HepG2 (cell line): ENCODE data around the gene CDKL5. TPM values are rescaled to one million over a fixed set of nuclear protein-coding genes. Genes with fewer than 3 reads are reported as not detected.

Experiments
- ATAC-seq: fragments of 200-7000 bp; cut with Tn5 transposase; 3 replicates; pipeline ENCODE4 v1.9.1; 2020; ENCODE audit warnings: mild to moderate bottlenecking, moderate library complexity
- BruUV-seq: library from RNA; stranded (reverse); fragments of 400-500 nt; replicated peaks from 2 replicates; lab custom pipeline; 2021; lab: Mats Ljungman, UMichigan
- CTCF ChIA-PET: fragments of 300-600 bp; formaldehyde crosslinking; extraction: SDS; loops from one replicate; lab custom pipeline; 2021; ENCODE audit warnings: low total read pairs, inconsistent platforms, low intra/inter-chr PET ratio; lab: Yijun Ruan, JAX
- POLR2A ChIA-PET: fragments of 350-600 bp; sonication (Branson Sonifier 250); formaldehyde crosslinking; loops from one replicate; lab custom pipeline; 2020; ENCODE audit warnings: antibody characterized with exemption, inconsistent platforms; lab: Yijun Ruan, JAX
- DNase-seq: peaks from one replicate; pipeline ENCODE4 v3.0.0-alpha.2; 2015; ENCODE audit warnings: low spot score
- FAIRE-seq: peaks from 3 replicates; lab custom pipeline; 2011; peaks lifted over from hg19 to GRCh38; lab: Jason Lieb, UNC
- H2AFZ ChIP-seq: one replicate; pipeline ENCODE4 v1.6.1; 2011; ENCODE audit warnings: low read length, inconsistent platforms
- H3K27ac ChIP-seq: fragments of 300-600 bp; 3 replicates; pipeline ENCODE4 v1.8.0; 2011; ENCODE audit warnings: mixed run types, mild to moderate bottlenecking, mixed read lengths, low read length, inconsistent platforms; ENCODE audit not compliant: insufficient read depth; ENCODE audit errors: extremely low read length
- H3K27me3 ChIP-seq, 2 experiments: fragments of 200-600 bp in 1 of 2; 2 replicates in 1 of 2; 3 replicates in 1 of 2; pipeline versions ENCODE4 v1.6.0 to v1.8.0; 2011; ENCODE audit warnings: low read length in 2 of 2, mild to moderate bottlenecking in 2 of 2, moderate library complexity in 2 of 2, inconsistent platforms in 1 of 2; ENCODE audit not compliant: insufficient read depth in 2 of 2, control insufficient read depth in 1 of 2
- H3K36me3 ChIP-seq, 2 experiments: fragments of 200-600 bp in 1 of 2; replicated peaks in 1 of 2; 2 replicates in 1 of 2; 3 replicates in 1 of 2; pipeline versions ENCODE4 v1.5.1 to v1.8.0; 2011; ENCODE audit warnings: low read length in 2 of 2, inconsistent platforms in 1 of 2; ENCODE audit not compliant: insufficient read depth in 2 of 2, control insufficient read depth in 1 of 2
- H3K4me1 ChIP-seq: 2 replicates; pipeline ENCODE4 v1.5.1; 2012; ENCODE audit warnings: low read length, inconsistent platforms; ENCODE audit not compliant: insufficient read depth
- H3K4me2 ChIP-seq: 2 replicates; pipeline ENCODE4 v1.6.0; 2011; ENCODE audit warnings: low read depth, low read length, inconsistent platforms
- H3K4me3 ChIP-seq, 3 experiments: fragments of 200-600 bp in 1 of 3; sonication (generic), shearing (Covaris generic) in 1 of 3; replicated peaks in 1 of 3; 2 replicates each; pipeline ENCODE4 v1.5.1; 2011 to 2016; ENCODE audit warnings: low read length in 3 of 3, inconsistent platforms in 2 of 3, low read depth in 2 of 3, mild to moderate bottlenecking in 2 of 3, control low read depth in 1 of 3, mixed read lengths in 1 of 3; ENCODE audit not compliant: insufficient read depth in 1 of 3
- H3K79me2 ChIP-seq: one replicate; pipeline ENCODE4 v1.6.1; 2011; ENCODE audit warnings: low read length, inconsistent platforms; ENCODE audit not compliant: insufficient read depth
- H3K9ac ChIP-seq: 2 replicates; pipeline ENCODE4 v1.6.0; 2011; ENCODE audit warnings: mild to moderate bottlenecking, low read depth, low read length, inconsistent platforms; ENCODE audit not compliant: insufficient read depth
- H3K9me3 ChIP-seq: 2 replicates; pipeline ENCODE4 v1.5.1; 2012; ENCODE audit warnings: mild to moderate bottlenecking, low read length
- H4K20me1 ChIP-seq: 2 replicates; pipeline ENCODE4 v1.6.0; 2011; ENCODE audit warnings: inconsistent platforms, mild to moderate bottlenecking, low read length, moderate library complexity; ENCODE audit not compliant: insufficient read depth
- ATAD3A ChIP-seq: sonication (generic); formaldehyde crosslinking; IDR thresholded peaks from 2 replicates; pipeline ENCODE4 v1.4.0; 2020; ENCODE audit warnings: missing genetic modification reagents
- CREM ChIP-seq, 2 experiments: sonication (generic) in 1 of 2; formaldehyde crosslinking in 1 of 2; IDR thresholded peaks; 2 replicates each; pipeline versions ENCODE4 v1.4.0 to v1.6.1; 2016 to 2020; ENCODE audit warnings: antibody characterized with exemption in 1 of 2, mild to moderate bottlenecking in 1 of 2, missing genetic modification reagents in 1 of 2
- GATA4 ChIP-seq: sonication (generic); IDR thresholded peaks from 2 replicates; pipeline ENCODE4 v1.6.1; 2016; ENCODE audit warnings: antibody characterized with exemption, low read depth, borderline replicate concordance
- GFI1 ChIP-seq: sonication (generic); formaldehyde crosslinking; IDR thresholded peaks from 2 replicates; pipeline ENCODE4 v1.5.0; 2020; ENCODE audit warnings: missing genetic modification reagents, mild to moderate bottlenecking, borderline replicate concordance
- HNF4A ChIP-seq: sonication (generic); formaldehyde crosslinking; IDR thresholded peaks from 2 replicates; pipeline ENCODE4 v1.4.0; 2020; ENCODE audit warnings: missing genetic modification reagents
- IRF1 ChIP-seq: sonication (generic); formaldehyde crosslinking; IDR thresholded peaks from 2 replicates; pipeline ENCODE4 v1.4.0; 2020; ENCODE audit warnings: low read depth, mild to moderate bottlenecking, missing genetic modification reagents
- LCORL ChIP-seq, 2 experiments: fragments of 450-650 bp in 1 of 2; sonication (generic) in 1 of 2; formaldehyde crosslinking in 1 of 2; IDR thresholded peaks; 2 replicates each; pipeline versions ENCODE4 v1.5.0 to v1.6.1; 2017 to 2020; ENCODE audit warnings: antibody characterized with exemption in 1 of 2, missing genetic modification reagents in 1 of 2
- NR2C2 ChIP-seq: sonication (generic); formaldehyde crosslinking; IDR thresholded peaks from 2 replicates; pipeline ENCODE4 v1.4.0; 2020; ENCODE audit warnings: missing genetic modification reagents, mild to moderate bottlenecking, moderate library complexity, borderline replicate concordance
- PAF1 ChIP-seq: IDR thresholded peaks from 2 replicates; pipeline ENCODE4 v1.6.1; 2016; ENCODE audit warnings: missing genetic modification reagents, missing compliant biosample characterization
- PITX1 ChIP-seq: sonication (generic); formaldehyde crosslinking; IDR thresholded peaks from 2 replicates; pipeline ENCODE4 v1.5.1; 2020; ENCODE audit warnings: mild to moderate bottlenecking, missing genetic modification reagents
- RBAK ChIP-seq: sonication (generic); formaldehyde crosslinking; IDR thresholded peaks from 2 replicates; pipeline ENCODE4 v1.5.1; 2020; ENCODE audit warnings: mild to moderate bottlenecking, missing genetic modification reagents
- RXRA ChIP-seq: sonication (generic); formaldehyde crosslinking; IDR thresholded peaks from 2 replicates; pipeline ENCODE4 v1.5.1; 2020; ENCODE audit warnings: missing genetic modification reagents
- ZFP62 ChIP-seq: sonication (generic); formaldehyde crosslinking; IDR thresholded peaks from 2 replicates; pipeline ENCODE4 v1.4.0; 2020; ENCODE audit warnings: missing genetic modification reagents
- ZNF563 ChIP-seq: sonication (generic); formaldehyde crosslinking; IDR thresholded peaks from 2 replicates; pipeline ENCODE4 v1.8.0; 2022; ENCODE audit warnings: mild to moderate bottlenecking, moderate library complexity, missing genetic modification reagents
- ZNF652 ChIP-seq: IDR thresholded peaks from 2 replicates; pipeline ENCODE4 v1.6.1; 2016; ENCODE audit warnings: low read depth, borderline replicate concordance
- ZNF678 ChIP-seq: sonication (generic); formaldehyde crosslinking; IDR thresholded peaks from 2 replicates; pipeline ENCODE4 v1.4.0; 2020; ENCODE audit warnings: mild to moderate bottlenecking, missing genetic modification reagents
- ZNF724P ChIP-seq: sonication (generic); formaldehyde crosslinking; IDR thresholded peaks from 2 replicates; pipeline ENCODE4 v1.8.0; 2022; ENCODE audit warnings: missing genetic modification reagents, borderline replicate concordance
- ZNF790 ChIP-seq: sonication (generic); formaldehyde crosslinking; IDR thresholded peaks from 2 replicates; pipeline ENCODE4 v1.8.0; 2022; ENCODE audit warnings: missing genetic modification reagents, mild to moderate bottlenecking, borderline replicate concordance
- ZSCAN22 ChIP-seq: sonication (generic); formaldehyde crosslinking; IDR thresholded peaks from 2 replicates; pipeline ENCODE4 v1.4.0; 2020; ENCODE audit warnings: mild to moderate bottlenecking, missing genetic modification reagents
- WGBS: methylation state at CpG from one replicate; pipeline ENCODE4 v1.1.6; 2017; ENCODE audit warnings: low lambda C conversion rate; 5-methylcytosine and 5-hydroxymethylcytosine counted together
- in situ Hi-C: cut with HindIII; loops from 2 replicates; pipeline ENCODE4 v1.10.0; 2017; ENCODE audit warnings: low pct_unique_long_range_greater_than_20kb; ENCODE audit not compliant: extremely low pct_ligation_motif_present
- intact Hi-C: fragments of 100-400 bp; cut with micrococcal nuclease; formaldehyde crosslinking; loops from one replicate; pipeline ENCODE4 v1.10.0; 2022; ENCODE audit not compliant: unreplicated experiment
- polyA plus RNA-seq, 8 experiments: library from polyadenylated mRNA; depleted of rRNA in 3 of 8; stranded (reverse) in 7 of 8; unstranded in 1 of 8; fragments of >200 nt; fragmentation: Illumina TruSeq in 4 of 8; extraction: Trizol in 4 of 8; gene quantifications; 2 replicates each; pipeline versions ENCODE4 v1.2.1 to v1.2.3, GENCODE V29; 2011 to 2016; ENCODE audit warnings: low read depth in 4 of 8, missing spikeins in 1 of 8, mixed read lengths in 1 of 8; ENCODE audit not compliant: insufficient read depth in 1 of 8
- total RNA-seq, 5 experiments: library from RNA; depleted of rRNA; stranded (reverse); fragments of >200 nt; fragmentation: Illumina TruSeq; extraction: Trizol; gene quantifications; 2 replicates each; pipeline ENCODE4 v1.2.3, GENCODE V29; 2016; ENCODE audit warnings: low read depth in 1 of 5
- TF ChIP-seq, protein P1 (sequence below): sonication (generic); formaldehyde crosslinking; IDR thresholded peaks from 2 replicates; pipeline ENCODE4 v1.5.0; 2020; ENCODE audit warnings: missing genetic modification reagents
- TF ChIP-seq, protein P2 (sequence below): sonication (generic); formaldehyde crosslinking; IDR thresholded peaks from 2 replicates; pipeline ENCODE4 v1.4.0; 2020; ENCODE audit warnings: missing genetic modification reagents

CDKL5 gene
- total and polyA plus RNA-seq, 2 of the 13 experiments (the other 11 are each of a cell fraction or from before 2014, with no cell fraction given) = 2.8 to 7.0 TPM

- peak overlapping the region; percentile 92 for H3K27ac ChIP-seq
- peak overlapping the region; percentile 83 for H3K4me2 ChIP-seq
- no peaks in the 10 kb centered on the region for H3K9me3 ChIP-seq
- BruUV-seq = no TSS peak
- ATAC-seq (peak; percentile 62), FAIRE-seq (no peak), DNase-seq (no peak)
- in situ Hi-C loops = no loop called here
- H3K27me3 ChIP-seq = no peaks in the 10 kb centered on the region
- peak overlapping the region; percentile 63 for H2AFZ ChIP-seq
- peak overlapping the region; percentile 34 to 65 (median 34); a peak in 5 of 6 replicates for H3K4me3 ChIP-seq
- no peaks in the 10 kb centered on the region for H3K36me3 ChIP-seq
- peaks cover 51% of the 10 kb centered on the region for H3K4me1 ChIP-seq
- H4K20me1 ChIP-seq = no peaks in the 10 kb centered on the region
- 0% methylated on average over 3 of the region's 4 CpGs for WGBS
- H3K79me2 ChIP-seq = no peaks in the 10 kb centered on the region
- ChIA-PET CTCF (no interaction called here), POLR2A (interaction anchor here (1.0 kb wide), 1 partner anchor 582 kb away, joined by 3 read pairs; the partner anchor contains the start of gene PHKA2)
- H3K9ac ChIP-seq = peak overlapping the region; percentile 46
- intact Hi-C loops = no loop called here
- no peak for TF ChIP-seq ZSCAN22 (CRISPR knock-in tag)
- peak; percentile 17; the same call in 1 of the 2 replicates for TF ChIP-seq GATA4
- no peak for TF ChIP-seq ZNF678 (CRISPR knock-in tag)
- TF ChIP-seq CREM (IDR thresholded peaks at IDR 0.05) = 0 out of 2 replicates have a peak, but pooled peaks have one; percentile 20
- TF ChIP-seq CREM (CRISPR knock-in tag; IDR thresholded peaks at IDR 0.05) = no peak
- TF ChIP-seq ZNF724P (CRISPR knock-in tag) = no peak
- TF ChIP-seq PITX1 (CRISPR knock-in tag) = peak; percentile 35; the same call in 1 of the 2 replicates
- 0 out of 2 replicates have a peak, but pooled peaks have one; percentile 39 for TF ChIP-seq NR2C2 (CRISPR knock-in tag)
- TF ChIP-seq, protein P1, sequence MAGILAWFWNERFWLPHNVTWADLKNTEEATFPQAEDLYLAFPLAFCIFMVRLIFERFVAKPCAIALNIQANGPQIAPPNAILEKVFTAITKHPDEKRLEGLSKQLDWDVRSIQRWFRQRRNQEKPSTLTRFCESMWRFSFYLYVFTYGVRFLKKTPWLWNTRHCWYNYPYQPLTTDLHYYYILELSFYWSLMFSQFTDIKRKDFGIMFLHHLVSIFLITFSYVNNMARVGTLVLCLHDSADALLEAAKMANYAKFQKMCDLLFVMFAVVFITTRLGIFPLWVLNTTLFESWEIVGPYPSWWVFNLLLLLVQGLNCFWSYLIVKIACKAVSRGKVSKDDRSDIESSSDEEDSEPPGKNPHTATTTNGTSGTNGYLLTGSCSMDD (CRISPR knock-in tag) = no peak
- TF ChIP-seq ATAD3A (CRISPR knock-in tag) = no peak
- TF ChIP-seq, protein P2, sequence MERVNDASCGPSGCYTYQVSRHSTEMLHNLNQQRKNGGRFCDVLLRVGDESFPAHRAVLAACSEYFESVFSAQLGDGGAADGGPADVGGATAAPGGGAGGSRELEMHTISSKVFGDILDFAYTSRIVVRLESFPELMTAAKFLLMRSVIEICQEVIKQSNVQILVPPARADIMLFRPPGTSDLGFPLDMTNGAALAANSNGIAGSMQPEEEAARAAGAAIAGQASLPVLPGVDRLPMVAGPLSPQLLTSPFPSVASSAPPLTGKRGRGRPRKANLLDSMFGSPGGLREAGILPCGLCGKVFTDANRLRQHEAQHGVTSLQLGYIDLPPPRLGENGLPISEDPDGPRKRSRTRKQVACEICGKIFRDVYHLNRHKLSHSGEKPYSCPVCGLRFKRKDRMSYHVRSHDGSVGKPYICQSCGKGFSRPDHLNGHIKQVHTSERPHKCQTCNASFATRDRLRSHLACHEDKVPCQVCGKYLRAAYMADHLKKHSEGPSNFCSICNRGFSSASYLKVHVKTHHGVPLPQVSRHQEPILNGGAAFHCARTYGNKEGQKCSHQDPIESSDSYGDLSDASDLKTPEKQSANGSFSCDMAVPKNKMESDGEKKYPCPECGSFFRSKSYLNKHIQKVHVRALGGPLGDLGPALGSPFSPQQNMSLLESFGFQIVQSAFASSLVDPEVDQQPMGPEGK = peak; percentile 52; the same call in 1 of the 2 replicates
- no peak for TF ChIP-seq ZFP62
- no peak for TF ChIP-seq ZNF563 (CRISPR knock-in tag)
- TF ChIP-seq ZNF652 (CRISPR knock-in tag) = no peak; the same call in 1 of the 2 replicates
- no peak for TF ChIP-seq RBAK (CRISPR knock-in tag)
- no peak for TF ChIP-seq LCORL (IDR thresholded peaks at IDR 0.05)
- 0 out of 2 replicates have a peak, but pooled peaks have one; percentile 26 for TF ChIP-seq LCORL (CRISPR knock-in tag; IDR thresholded peaks at IDR 0.05)
- TF ChIP-seq PAF1 = no peak
- peak; percentile 26 for TF ChIP-seq HNF4A (CRISPR knock-in tag)
- peak; percentile 70; the same call in 1 of the 2 replicates for TF ChIP-seq RXRA
- peak; percentile 29; the same call in 1 of the 2 replicates for TF ChIP-seq GFI1 (CRISPR knock-in tag)
- TF ChIP-seq IRF1 (CRISPR knock-in tag) = no peak
- TF ChIP-seq ZNF790 (CRISPR knock-in tag) = no peak
These were observed 23.6 kb upstream of the CDKL5 start for GRCh38 chrX:18401848-18402213.
